IMR-90 (cell line): ENCODE data around the gene SKP2. TPM values are rescaled to one million over a fixed set of nuclear protein-coding genes. Genes with fewer than 3 reads are reported as not detected.

Source experiments
- ATAC-seq: fragments of 200-7000 bp; cut with Tn5 transposase; 2 replicates; pipeline ENCODE4 v1.9.1; 2020; ENCODE audit warnings: low read depth, mild to moderate bottlenecking, moderate library complexity
- BruUV-seq: library from RNA; stranded (reverse); fragments of 400-500 nt; replicated peaks from 2 replicates; lab custom pipeline; 2021; lab: Mats Ljungman, UMichigan
- CTCF ChIA-PET: fragments of 300-600 bp; formaldehyde crosslinking; extraction: SDS; loops from one replicate; lab custom pipeline; 2021; ENCODE audit warnings: antibody characterized with exemption; lab: Yijun Ruan, JAX
- POLR2A ChIA-PET: fragments of 300-600 bp; sonication (Branson Sonifier 250); formaldehyde crosslinking; loops from one replicate; lab custom pipeline; 2022; ENCODE audit warnings: antibody characterized with exemption; ENCODE audit not compliant: unreplicated experiment; lab: Charles Lee
- DNase-seq: peaks from one replicate; pipeline ENCODE4 v3.0.0; 2013
- H2AFZ ChIP-seq: replicated peaks from 2 replicates; pipeline ENCODE3; 2013; ENCODE audit warnings: low read length, mild to moderate bottlenecking; ENCODE audit not compliant: poor library complexity
- H2AK5ac ChIP-seq: 2 replicates; pipeline ENCODE4 v1.6.1; 2013; ENCODE audit warnings: low read depth, low read length, inconsistent platforms
- H2AK9ac ChIP-seq: replicated peaks from 2 replicates; pipeline ENCODE3; 2013; ENCODE audit warnings: mild to moderate bottlenecking, low read depth, low read length, moderate library complexity; ENCODE audit not compliant: poor library complexity
- H2BK120ac ChIP-seq: 2 replicates; pipeline ENCODE4 v1.6.1; 2013; ENCODE audit warnings: low read depth, low read length, inconsistent platforms
- H2BK15ac ChIP-seq: 3 replicates; pipeline ENCODE4 v1.6.1; 2013; ENCODE audit warnings: low read depth, low read length, inconsistent platforms
- H2BK20ac ChIP-seq: 2 replicates; pipeline ENCODE4 v1.6.1; 2013; ENCODE audit warnings: low read depth, mild to moderate bottlenecking, inconsistent platforms, low read length, moderate library complexity
- H2BK5ac ChIP-seq: 2 replicates; pipeline ENCODE4 v1.6.1; 2013; ENCODE audit warnings: mild to moderate bottlenecking, low read depth, low read length, inconsistent platforms; ENCODE audit not compliant: poor library complexity, severe bottlenecking
- H3K14ac ChIP-seq: replicated peaks from 2 replicates; pipeline ENCODE4 v1.6.1; 2013; ENCODE audit warnings: low read depth, low read length, inconsistent platforms
- H3K18ac ChIP-seq: 2 replicates; pipeline ENCODE4 v1.6.1; 2013; ENCODE audit warnings: low read depth, low read length, control low read depth
- H3K23ac ChIP-seq: 2 replicates; pipeline ENCODE4 v1.6.1; 2013; ENCODE audit warnings: low read depth, low read length, inconsistent platforms
- H3K27ac ChIP-seq: 2 replicates; pipeline ENCODE4 v1.5.1; 2013; ENCODE audit warnings: mild to moderate bottlenecking, control low read depth, low read length; ENCODE audit not compliant: insufficient read depth
- H3K27me3 ChIP-seq: 2 replicates; pipeline ENCODE4 v1.6.1; 2013; ENCODE audit warnings: low read length; ENCODE audit not compliant: control insufficient read depth, insufficient read depth
- H3K36me3 ChIP-seq: 2 replicates; pipeline ENCODE4 v1.6.1; 2013; ENCODE audit warnings: low read length, mixed read lengths; ENCODE audit not compliant: control insufficient read depth, insufficient read depth
- H3K4ac ChIP-seq: 2 replicates; pipeline ENCODE4 v1.6.1; 2013; ENCODE audit warnings: low read depth, low read length, inconsistent platforms
- H3K4me1 ChIP-seq: 2 replicates; pipeline ENCODE4 v1.6.1; 2013; ENCODE audit warnings: low read length, mixed read lengths; ENCODE audit not compliant: control insufficient read depth, insufficient read depth
- H3K4me2 ChIP-seq: 2 replicates; pipeline ENCODE4 v1.6.1; 2013; ENCODE audit warnings: low read depth, mild to moderate bottlenecking, control low read depth, low read length, moderate library complexity
- H3K4me3 ChIP-seq: 2 replicates; pipeline ENCODE4 v1.5.1; 2013; ENCODE audit warnings: low read depth, mild to moderate bottlenecking, control low read depth, low read length, moderate library complexity; ENCODE audit not compliant: insufficient read depth
- H3K56ac ChIP-seq: 2 replicates; pipeline ENCODE4 v1.6.1; 2013; ENCODE audit warnings: low read length, inconsistent platforms; ENCODE audit not compliant: insufficient read depth; ENCODE audit errors: extremely low read depth
- H3K79me1 ChIP-seq, 2 experiments: 2 replicates each; pipeline ENCODE4 v1.6.1; 2013; ENCODE audit warnings: low read length in 2 of 2, inconsistent platforms in 1 of 2, low read depth in 1 of 2
- H3K9ac ChIP-seq: 2 replicates; pipeline ENCODE4 v1.6.1; 2013; ENCODE audit warnings: low read depth, low read length, control low read depth
- H3K9me1 ChIP-seq: 2 replicates; pipeline ENCODE4 v1.6.1; 2013; ENCODE audit warnings: low read length, inconsistent platforms; ENCODE audit not compliant: insufficient read depth
- H3K9me3 ChIP-seq: 2 replicates; pipeline ENCODE4 v1.6.1; 2013; ENCODE audit warnings: low read length; ENCODE audit not compliant: control insufficient read depth, insufficient read depth
- H4K20me1 ChIP-seq: 2 replicates; pipeline ENCODE4 v1.6.1; 2013; ENCODE audit warnings: low read length, inconsistent platforms; ENCODE audit not compliant: insufficient read depth
- H4K5ac ChIP-seq: 2 replicates; pipeline ENCODE4 v1.6.1; 2013; ENCODE audit warnings: mild to moderate bottlenecking, low read depth, low read length, control low read depth
- H4K8ac ChIP-seq, 2 experiments: 2 replicates each; pipeline ENCODE4 v1.6.1; 2013; ENCODE audit warnings: low read depth in 2 of 2, low read length in 2 of 2, control low read depth in 1 of 2, inconsistent platforms in 1 of 2
- H4K91ac ChIP-seq: 2 replicates; pipeline ENCODE4 v1.6.1; 2013; ENCODE audit warnings: low read depth, low read length, inconsistent platforms; ENCODE audit not compliant: insufficient read depth
- FOS ChIP-seq: fragments of 150-350 bp; IDR thresholded peaks from 2 replicates; pipeline ENCODE4 v1.6.1; 2016; ENCODE audit warnings: low read depth, low read length
- NFE2L2 ChIP-seq: fragments of 150-350 bp; IDR thresholded peaks from 2 replicates; pipeline ENCODE4 v1.6.1; 2016; ENCODE audit warnings: low read depth, mild to moderate bottlenecking, low read length
- POLR2A ChIP-seq: IDR thresholded peaks from 2 replicates; pipeline ENCODE4 v1.6.1; 2012; ENCODE audit warnings: mild to moderate bottlenecking, low read depth, low read length
- RCOR1 ChIP-seq: IDR thresholded peaks from 2 replicates; pipeline ENCODE4 v1.6.1; 2012; ENCODE audit warnings: mild to moderate bottlenecking, low read length, improper control_type of control experiment; ENCODE audit not compliant: insufficient replicate concordance
- RFX5 ChIP-seq: IDR thresholded peaks from 2 replicates; pipeline ENCODE4 v1.8.0; 2012; ENCODE audit warnings: low read depth, mild to moderate bottlenecking, low read length, moderate library complexity
- WGBS, 2 experiments: methylation state at CpG; one replicate each; pipeline versions ENCODE4 v1.1.5 to v1.1.7; 2013; ENCODE audit warnings: missing lambda C conversion rate in 2 of 2; ENCODE audit not compliant: insufficient read length in 1 of 2; ENCODE audit errors: extremely low coverage in 2 of 2; 5-methylcytosine and 5-hydroxymethylcytosine counted together
- dilution Hi-C: fragments of 300-500 bp; cut with HindIII; formaldehyde crosslinking; loops from one replicate; pipeline ENCODE4 v1.14.3; 2018; ENCODE audit warnings: low sequenced_read_pairs; ENCODE audit not compliant: unreplicated experiment
- in situ Hi-C: fragments of 300-500 bp; cut with MboI; formaldehyde crosslinking; loops from 3 replicates; pipeline ENCODE4 v1.14.3; 2019; ENCODE audit warnings: low sequenced_read_pairs, inconsistent platforms, mixed read lengths
- intact Hi-C: fragments of 100-400 bp; cut with micrococcal nuclease; formaldehyde crosslinking; loops from 2 replicates; pipeline ENCODE4 v1.10.0; 2022
- polyA plus RNA-seq, 3 experiments: library from polyadenylated mRNA; depleted of rRNA; stranded (reverse); fragments of >200 nt; gene quantifications; 2 replicates each; pipeline ENCODE4 v1.2.3, GENCODE V29; 2012; ENCODE audit warnings: low replicate concordance in 1 of 3
- total RNA-seq: library from RNA; depleted of rRNA; stranded (reverse); fragments of >200 nt; gene quantifications from 2 replicates; pipeline ENCODE4 v1.2.3, GENCODE V29; 2012

Gene SKP2
- total and polyA plus RNA-seq, 2 of the 4 experiments (the other 2 are of a cell fraction), result 23.3 to 92.1 TPM

GRCh38 chr5:36145311-36145710 lies 6.6 kb upstream of the SKP2 start:
- ATAC-seq, result no peak
- intact Hi-C loops, result loop anchor here (5.0 kb wide), 1 partner anchor 193 kb away; no protein-coding TSS in a partner anchor

More at GRCh38 chr5:36145311-36145710, 6.6 kb upstream of the SKP2 start:
- Histone ChIP-seq H3K4me1 (peaks cover 3% of the 10 kb centered on the region; the same call in 1 of the 2 replicates), H4K8ac (no peak overlapping the region), H3K4me3 (no peak overlapping the region), H3K56ac (no peak overlapping the region), H3K4ac (no peak overlapping the region), H2BK15ac (no peak overlapping the region), H3K23ac (no peak overlapping the region), H3K27me3 (no peaks in the 10 kb centered on the region), H2AFZ (no peak overlapping the region), H3K9me3 (no peaks in the 10 kb centered on the region), H4K5ac (no peak overlapping the region), H3K79me1 (peaks cover 3 to 8% of the 10 kb centered on the region in 2 experiments; a peak in 3 of 4 replicates), H3K9ac (no peak overlapping the region), H4K91ac (no peak overlapping the region), H2BK20ac (no peak overlapping the region), H3K27ac (no peak overlapping the region), H2BK5ac (no peak overlapping the region), H2AK5ac (no peak overlapping the region), H4K20me1 (no peaks in the 10 kb centered on the region), H2AK9ac (no peak overlapping the region), H3K18ac (no peak overlapping the region), H3K14ac (no peak overlapping the region), H2BK120ac (no peak overlapping the region), H3K9me1 (no peaks in the 10 kb centered on the region), H3K4me2 (no peak overlapping the region), H3K36me3 (peaks cover under 1% of the 10 kb centered on the region; the same call in 1 of the 2 replicates)
- ChIA-PET CTCF (no interaction called here), POLR2A (no interaction called here)
- dilution Hi-C loops, result no loop called here
- no peak for TF ChIP-seq RFX5
- TF ChIP-seq POLR2A, result no peak
- TF ChIP-seq NFE2L2, result no peak
- TF ChIP-seq RCOR1, result no peak
- no peak for TF ChIP-seq FOS
- no CpG with 5 or more reads among the region's 4 CpGs for WGBS, 2 experiments
- no TSS peak for BruUV-seq
- in situ Hi-C loops, result no loop called here
- no peak for DNase-seq
